HG02623 (cell line): ENCODE measurements around the gene KRTAP20-2.

Experiments used
- ATAC-seq: cut with Tn5 transposase; IDR thresholded peaks from one replicate; pipeline ENCODE4 v1.9.1; 2021; ENCODE audit warnings: moderate library complexity; ENCODE audit not compliant: unreplicated experiment

Gene KRTAP20-2

DNA sequence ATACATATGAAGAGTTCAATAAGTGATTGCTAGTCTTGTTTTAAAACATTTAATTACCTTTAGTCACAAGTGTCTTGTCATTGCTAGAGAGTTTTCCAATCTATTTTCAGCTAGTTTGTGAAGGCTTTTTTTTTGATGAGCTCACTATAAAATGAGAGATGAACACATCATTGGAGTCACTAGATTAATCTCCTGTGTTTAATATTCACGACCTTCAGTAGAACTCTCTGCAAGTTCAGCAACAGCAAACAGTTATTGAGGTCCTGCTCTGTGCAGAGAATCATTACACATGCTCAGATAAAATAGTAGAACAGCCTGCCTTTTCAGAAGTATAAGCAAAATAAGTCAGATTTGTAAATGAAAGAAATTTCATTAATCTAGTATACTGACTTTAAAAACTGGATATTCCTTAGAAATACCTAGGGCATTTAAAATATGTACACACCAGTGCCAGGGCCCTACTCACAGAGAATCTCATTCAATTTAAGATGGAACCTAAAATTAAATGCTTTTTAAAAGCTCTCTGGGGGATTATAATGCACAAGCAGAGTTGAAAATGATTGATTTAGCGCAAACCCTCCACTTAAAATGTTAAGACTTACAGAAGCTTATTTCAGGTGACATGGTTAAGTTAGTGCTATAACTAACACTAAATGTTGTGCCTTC is 38.1 kb downstream of the KRTAP20-2 start:
- ATAC-seq: no peak

DNA sequence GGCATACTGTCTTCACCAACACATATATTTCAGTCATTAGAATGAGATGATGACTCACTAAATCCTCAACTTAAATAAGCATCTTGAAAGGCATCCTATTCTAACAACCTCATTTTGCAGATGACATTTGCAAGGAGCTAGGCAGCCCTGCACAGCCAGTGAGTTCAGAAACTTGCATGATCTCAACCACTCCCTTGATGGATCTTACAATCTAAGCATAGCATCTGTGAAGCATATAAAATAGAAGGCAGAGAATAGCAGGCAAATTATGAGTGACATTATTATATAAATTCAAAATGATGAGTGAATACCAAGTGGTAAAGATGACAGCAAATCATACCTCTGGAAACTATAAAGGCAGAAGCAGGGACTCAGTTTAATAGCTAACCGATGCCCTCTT is 39.3 kb downstream of the KRTAP20-2 start:
- no peak for ATAC-seq

DNA sequence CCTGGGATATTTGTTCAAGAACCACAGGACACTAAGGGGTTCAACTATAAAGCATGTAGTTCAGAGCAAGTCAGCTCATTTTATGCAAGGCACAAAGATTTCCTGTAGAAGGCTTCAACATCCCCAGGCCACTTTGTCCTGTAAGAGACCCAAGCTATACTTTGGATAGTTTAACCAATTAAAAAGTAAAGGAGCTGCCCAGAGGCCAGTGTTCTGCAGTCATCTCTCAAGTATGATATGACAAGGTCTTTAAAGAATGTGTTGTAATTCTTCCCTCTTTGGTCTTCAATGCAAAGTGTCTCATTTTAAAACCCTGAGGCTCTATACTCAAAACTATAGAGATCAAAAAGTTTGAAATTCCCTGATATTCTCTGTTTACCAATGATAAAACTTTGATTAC is 41.7 kb downstream of the KRTAP20-2 start:
- ATAC-seq: no peak

DNA sequence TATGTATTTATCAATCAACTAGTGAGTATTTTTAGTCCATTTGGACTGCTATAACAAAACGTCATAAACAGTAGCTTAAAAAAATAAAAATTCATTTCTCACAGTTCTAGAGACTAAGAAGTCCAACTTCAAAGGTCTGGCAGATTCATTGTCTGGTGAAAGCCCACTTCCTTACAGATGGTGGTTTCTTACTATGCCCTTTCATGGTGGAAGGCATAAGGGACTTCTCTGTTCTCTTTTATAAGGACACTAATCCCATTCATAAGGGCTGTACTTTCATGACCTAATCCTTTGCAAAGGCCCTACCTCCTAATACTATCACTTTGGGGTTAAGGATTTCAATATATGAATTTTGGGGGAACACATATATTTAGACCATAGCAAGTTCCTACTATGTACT is 45.6 kb downstream of the KRTAP20-2 start:
- ATAC-seq: no peak

DNA sequence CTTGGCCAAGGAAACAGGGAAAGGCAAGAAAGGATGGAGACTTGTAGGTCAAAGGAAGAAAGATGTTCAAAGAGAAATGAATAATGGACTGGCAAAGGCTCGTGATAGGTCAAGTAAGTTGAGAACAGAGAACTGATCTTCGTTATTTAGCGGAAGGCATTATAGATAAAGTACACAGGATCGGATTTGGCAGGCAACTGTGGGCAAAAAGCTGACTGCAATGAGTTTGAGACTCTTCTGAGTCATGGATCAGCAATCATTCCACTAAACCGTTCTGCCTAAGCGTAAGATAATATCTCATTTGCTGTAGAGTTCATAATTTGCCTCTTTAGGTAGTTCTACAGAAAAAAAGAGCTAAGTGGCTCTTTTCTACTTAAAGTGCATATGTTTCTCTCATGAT is 49.5 kb downstream of the KRTAP20-2 start:
- ATAC-seq: no peak
